Measurements from ENCODE around the gene RASL10B.

RASL10B gene

GRCh38 chr17:35732806-35733136, 1.3 kb downstream of the RASL10B start:
- no peak for TF ChIP-seq SPI1 (IDR thresholded peaks at IDR 0.05; ENCODE audit: borderline replicate concordance, low read depth)
- TF ChIP-seq POLR2AphosphoS5 (IDR thresholded peaks at IDR 0.05; ENCODE audit: low read depth): no peak
- TF ChIP-seq GABPA (IDR thresholded peaks at IDR 0.05; ENCODE audit: low read depth): no peak
- TF ChIP-seq, protein P1, sequence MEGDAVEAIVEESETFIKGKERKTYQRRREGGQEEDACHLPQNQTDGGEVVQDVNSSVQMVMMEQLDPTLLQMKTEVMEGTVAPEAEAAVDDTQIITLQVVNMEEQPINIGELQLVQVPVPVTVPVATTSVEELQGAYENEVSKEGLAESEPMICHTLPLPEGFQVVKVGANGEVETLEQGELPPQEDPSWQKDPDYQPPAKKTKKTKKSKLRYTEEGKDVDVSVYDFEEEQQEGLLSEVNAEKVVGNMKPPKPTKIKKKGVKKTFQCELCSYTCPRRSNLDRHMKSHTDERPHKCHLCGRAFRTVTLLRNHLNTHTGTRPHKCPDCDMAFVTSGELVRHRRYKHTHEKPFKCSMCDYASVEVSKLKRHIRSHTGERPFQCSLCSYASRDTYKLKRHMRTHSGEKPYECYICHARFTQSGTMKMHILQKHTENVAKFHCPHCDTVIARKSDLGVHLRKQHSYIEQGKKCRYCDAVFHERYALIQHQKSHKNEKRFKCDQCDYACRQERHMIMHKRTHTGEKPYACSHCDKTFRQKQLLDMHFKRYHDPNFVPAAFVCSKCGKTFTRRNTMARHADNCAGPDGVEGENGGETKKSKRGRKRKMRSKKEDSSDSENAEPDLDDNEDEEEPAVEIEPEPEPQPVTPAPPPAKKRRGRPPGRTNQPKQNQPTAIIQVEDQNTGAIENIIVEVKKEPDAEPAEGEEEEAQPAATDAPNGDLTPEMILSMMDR (IDR thresholded peaks at IDR 0.05; ENCODE audit: insufficient read depth, low read length): no peak
- TF ChIP-seq, protein P2, sequence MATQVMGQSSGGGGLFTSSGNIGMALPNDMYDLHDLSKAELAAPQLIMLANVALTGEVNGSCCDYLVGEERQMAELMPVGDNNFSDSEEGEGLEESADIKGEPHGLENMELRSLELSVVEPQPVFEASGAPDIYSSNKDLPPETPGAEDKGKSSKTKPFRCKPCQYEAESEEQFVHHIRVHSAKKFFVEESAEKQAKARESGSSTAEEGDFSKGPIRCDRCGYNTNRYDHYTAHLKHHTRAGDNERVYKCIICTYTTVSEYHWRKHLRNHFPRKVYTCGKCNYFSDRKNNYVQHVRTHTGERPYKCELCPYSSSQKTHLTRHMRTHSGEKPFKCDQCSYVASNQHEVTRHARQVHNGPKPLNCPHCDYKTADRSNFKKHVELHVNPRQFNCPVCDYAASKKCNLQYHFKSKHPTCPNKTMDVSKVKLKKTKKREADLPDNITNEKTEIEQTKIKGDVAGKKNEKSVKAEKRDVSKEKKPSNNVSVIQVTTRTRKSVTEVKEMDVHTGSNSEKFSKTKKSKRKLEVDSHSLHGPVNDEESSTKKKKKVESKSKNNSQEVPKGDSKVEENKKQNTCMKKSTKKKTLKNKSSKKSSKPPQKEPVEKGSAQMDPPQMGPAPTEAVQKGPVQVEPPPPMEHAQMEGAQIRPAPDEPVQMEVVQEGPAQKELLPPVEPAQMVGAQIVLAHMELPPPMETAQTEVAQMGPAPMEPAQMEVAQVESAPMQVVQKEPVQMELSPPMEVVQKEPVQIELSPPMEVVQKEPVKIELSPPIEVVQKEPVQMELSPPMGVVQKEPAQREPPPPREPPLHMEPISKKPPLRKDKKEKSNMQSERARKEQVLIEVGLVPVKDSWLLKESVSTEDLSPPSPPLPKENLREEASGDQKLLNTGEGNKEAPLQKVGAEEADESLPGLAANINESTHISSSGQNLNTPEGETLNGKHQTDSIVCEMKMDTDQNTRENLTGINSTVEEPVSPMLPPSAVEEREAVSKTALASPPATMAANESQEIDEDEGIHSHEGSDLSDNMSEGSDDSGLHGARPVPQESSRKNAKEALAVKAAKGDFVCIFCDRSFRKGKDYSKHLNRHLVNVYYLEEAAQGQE (IDR thresholded peaks at IDR 0.05; ENCODE audit: insufficient replicate concordance, low read depth): no peak
- H3K27me3 ChIP-seq (ENCODE audit: insufficient read depth, poor library complexity, severe bottlenecking): peaks cover 2% of the 10 kb centered on the region
- no peak overlapping the region for H3K27ac ChIP-seq (replicated peaks)
- H3K4me3 ChIP-seq (replicated peaks; ENCODE audit: insufficient read depth, low read length): no peak overlapping the region
- DNase-seq (ENCODE audit: low read depth in 1 of 2, low spot score in 1 of 2): no peak

DNA sequence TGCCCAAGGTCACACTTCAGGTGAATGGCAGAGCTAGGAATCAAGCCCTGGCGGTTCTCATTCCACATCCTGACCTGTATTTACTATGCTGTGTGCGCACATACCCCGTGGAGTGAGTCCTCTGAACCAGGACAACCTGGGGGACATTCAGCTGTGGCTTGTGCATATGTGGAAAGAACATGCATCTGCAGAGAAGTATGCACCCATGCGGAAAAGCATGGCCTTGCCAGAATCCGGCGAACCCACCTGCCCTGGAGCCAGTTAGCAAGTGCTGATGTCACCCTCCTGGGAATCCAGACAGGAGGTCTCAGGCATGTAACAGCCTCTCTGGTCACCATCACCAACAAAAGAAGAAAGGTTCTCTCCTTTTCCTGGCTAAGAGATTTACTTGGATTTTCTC, 1.9 kb downstream of the RASL10B start:
- TF ChIP-seq GABPA (IDR thresholded peaks at IDR 0.05; ENCODE audit: low read depth) (no peak), POLR2AphosphoS5 (IDR thresholded peaks at IDR 0.05; ENCODE audit: low read depth) (no peak)
- TF ChIP-seq, protein P2 (IDR thresholded peaks at IDR 0.05; ENCODE audit: insufficient replicate concordance, low read depth): no peak
- H3K27me3 ChIP-seq (ENCODE audit: insufficient read depth, poor library complexity, severe bottlenecking): peaks cover 2% of the 10 kb centered on the region
- no peak overlapping the region for H3K4me3 ChIP-seq (replicated peaks; ENCODE audit: insufficient read depth, low read length)
- no peak overlapping the region for H3K27ac ChIP-seq (replicated peaks)
- DNase-seq (ENCODE audit: low read depth in 1 of 2, low spot score in 1 of 2): no peak

DNA sequence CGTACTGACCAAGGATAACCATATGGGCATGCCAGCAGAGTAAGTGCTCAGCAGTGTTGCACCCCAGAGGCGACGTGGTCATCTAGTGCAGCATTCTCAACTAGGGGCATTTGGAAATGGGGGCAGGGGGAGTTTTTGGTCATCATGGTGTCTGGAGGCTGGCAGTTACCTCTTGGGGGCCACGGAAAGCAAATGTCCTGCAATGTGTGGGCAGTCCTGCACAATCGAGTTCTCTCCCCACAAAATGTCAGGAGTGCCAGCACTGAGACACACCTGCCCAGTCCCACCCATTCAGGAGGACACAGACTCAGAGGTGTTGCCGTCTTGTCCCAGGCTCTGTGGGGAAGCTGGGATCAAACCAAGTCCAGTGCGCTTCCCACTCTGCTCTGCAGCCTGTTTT, 3.0 kb downstream of the RASL10B start:
- TF ChIP-seq, protein P2 (IDR thresholded peaks at IDR 0.05; ENCODE audit: insufficient replicate concordance, low read depth): no peak
- TF ChIP-seq, protein P1 (IDR thresholded peaks at IDR 0.05; ENCODE audit: insufficient read depth, low read length): no peak
- TF ChIP-seq SPI1 (IDR thresholded peaks at IDR 0.05; ENCODE audit: borderline replicate concordance, low read depth) (no peak), GABPA (IDR thresholded peaks at IDR 0.05; ENCODE audit: low read depth) (no peak), POLR2AphosphoS5 (IDR thresholded peaks at IDR 0.05; ENCODE audit: low read depth) (no peak)
- no peak for DNase-seq (ENCODE audit: low read depth in 1 of 2, low spot score in 1 of 2)
- H3K27ac ChIP-seq (replicated peaks): no peak overlapping the region
- peaks cover 2% of the 10 kb centered on the region for H3K27me3 ChIP-seq (ENCODE audit: insufficient read depth, poor library complexity, severe bottlenecking)
- no peak overlapping the region for H3K4me3 ChIP-seq (replicated peaks; ENCODE audit: insufficient read depth, low read length)

All from HL-60 (cell line).